CD4-positive, alpha-beta T cell treated with Interleukin-1 beta for 1 hour (primary cell): ENCODE data around the gene SLC7A4.
A peak's percentile ranks its signal among the peaks of the same experiment; 100 is the strongest.
"Not testable (repeated sequence)": the region's sequence is repeated elsewhere in the genome, so short reads cannot be mapped to it uniquely, and the experiment has no call there.

Source experiments
- DNase-seq, 2 donors: peaks; one replicate each; pipeline ENCODE4 v3.0.0-alpha.2; 2020 to 2022

The SLC7A4 gene

GRCh38 chr22:21032037-21032867, at the start of gene SLC7A4:
TSS of gene SLC7A4 (minus strand) at chr22:21032561. CDS start at chr22:21031812, 749 bp downstream.
- no peak for DNase-seq

- DNase-seq = no peak
Measured at GRCh38 chr22:21080435-21081137, 48.2 kb upstream of the SLC7A4 start.

- DNase-seq = no peak
Measured at GRCh38 chr22:21079493-21079892, 47.1 kb upstream of the SLC7A4 start.

- no peak for DNase-seq
Measured at GRCh38 chr22:21078916-21079315, 46.6 kb upstream of the SLC7A4 start.

- DNase-seq = no peak
Measured at GRCh38 chr22:21077884-21078508, 45.6 kb upstream of the SLC7A4 start.

- DNase-seq = no peak
Measured at GRCh38 chr22:21076912-21077625, 44.7 kb upstream of the SLC7A4 start.

GRCh38 chr22:21075516-21076138, 43.3 kb upstream of the SLC7A4 start:
- DNase-seq = no peak

- DNase-seq = peak in 1 of 2 donors; percentile 46
Measured at GRCh38 chr22:21074102-21074715, 41.8 kb upstream of the SLC7A4 start.

- no peak for DNase-seq
Measured at GRCh38 chr22:21073482-21073881, 41.1 kb upstream of the SLC7A4 start.

- no peak for DNase-seq
Measured at GRCh38 chr22:21073023-21073422, 40.7 kb upstream of the SLC7A4 start.

- DNase-seq = not testable (repeated sequence)
Measured at GRCh38 chr22:21071796-21072195, 39.4 kb upstream of the SLC7A4 start.

GRCh38 chr22:21070690-21071615, 38.6 kb upstream of the SLC7A4 start:
- no peak for DNase-seq

- DNase-seq = no peak
Measured at GRCh38 chr22:21069375-21069774, 37.0 kb upstream of the SLC7A4 start.

GRCh38 chr22:21068681-21069276, 36.4 kb upstream of the SLC7A4 start:
- no peak for DNase-seq

- DNase-seq = no peak
Measured at GRCh38 chr22:21067901-21068680, 35.7 kb upstream of the SLC7A4 start.

GRCh38 chr22:21067075-21067900, 34.9 kb upstream of the SLC7A4 start:
- DNase-seq = no peak

GRCh38 chr22:21064917-21065864, 32.8 kb upstream of the SLC7A4 start:
- no peak for DNase-seq
